Retinal pigment epithelial cell (primary cell): ENCODE measurements around the gene EIF2B4.
A peak's percentile ranks its signal among the peaks of the same experiment; 100 is the strongest.
"Not testable (repeated sequence)": the region's sequence is repeated elsewhere in the genome, so short reads cannot be mapped to it uniquely, and the experiment has no call there.

Experiments
- DNase-seq: peaks from one replicate; pipeline ENCODE4 v3.0.0-alpha.2; 2010; ENCODE audit warnings: low read depth
- H3K4me3 ChIP-seq: 2 replicates; pipeline ENCODE4 v1.5.1; 2011; ENCODE audit warnings: mild to moderate bottlenecking, low read length, control low read depth, moderate library complexity
- CTCF ChIP-seq: conservative IDR thresholded peaks from 2 replicates; pipeline ENCODE4 v1.5.1; 2011; ENCODE audit warnings: low read depth, low read length, control low read depth, inconsistent platforms

EIF2B4 gene

DNA sequence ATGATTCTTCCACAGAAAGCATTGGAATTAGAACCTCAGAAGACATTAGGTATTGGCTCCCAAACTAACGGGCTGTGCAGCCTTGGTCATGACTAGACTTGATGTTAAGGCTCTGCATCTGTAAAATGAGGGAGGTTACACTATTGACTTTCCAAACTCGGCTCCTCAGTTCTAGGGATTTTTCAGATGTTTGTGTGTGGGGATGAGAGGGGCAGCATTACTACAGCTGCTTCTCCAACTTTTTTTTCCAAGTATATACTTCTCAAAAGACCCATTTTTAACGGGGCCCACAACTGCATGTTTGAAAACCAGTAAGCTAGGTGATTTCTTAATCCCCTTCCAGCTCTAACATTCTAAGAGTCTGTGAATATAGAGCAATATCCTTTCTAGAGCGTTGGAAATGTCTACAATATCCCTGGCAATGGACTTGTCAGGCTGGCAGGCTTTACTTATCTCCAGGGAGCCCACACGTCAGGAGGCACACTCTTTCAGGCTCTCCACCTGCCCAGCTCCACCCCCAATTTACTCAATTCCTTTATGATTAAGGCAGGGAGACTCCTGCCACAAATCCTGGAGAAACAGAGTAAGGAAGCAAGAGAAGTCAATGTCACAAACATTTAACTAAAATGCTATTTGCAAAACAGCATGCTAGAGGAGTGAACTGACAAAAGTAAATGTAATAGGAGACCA lies 46.4 kb downstream of the EIF2B4 start:
- no peak for TF ChIP-seq CTCF
- DNase-seq, result no peak
- H3K4me3 ChIP-seq, result peak overlapping the region; percentile 93

GRCh38 chr2:27322766-27323595 lies 47.2 kb downstream of the EIF2B4 start, which contains the start of gene MPV17:
Gene MPV17, minus strand, starts transcription at chr2:27323097. Its CDS starts 580 bp downstream, at chr2:27322517.
- H3K4me3 ChIP-seq, result peak within 1 kb of the TSS; percentile 93
- no peak for TF ChIP-seq CTCF
- peak; percentile 80 for DNase-seq

- TF ChIP-seq CTCF, result no peak
- DNase-seq, result no peak
- peak overlapping the region; percentile 93 for H3K4me3 ChIP-seq
Observed at GRCh38 chr2:27322301-27322765, 47.8 kb downstream of the EIF2B4 start.

- peak; percentile 78 for DNase-seq
- H3K4me3 ChIP-seq, result no peak overlapping the region
- peak; percentile 71 for TF ChIP-seq CTCF
Observed at GRCh38 chr2:27320958-27321543, 49.1 kb downstream of the EIF2B4 start.

DNA sequence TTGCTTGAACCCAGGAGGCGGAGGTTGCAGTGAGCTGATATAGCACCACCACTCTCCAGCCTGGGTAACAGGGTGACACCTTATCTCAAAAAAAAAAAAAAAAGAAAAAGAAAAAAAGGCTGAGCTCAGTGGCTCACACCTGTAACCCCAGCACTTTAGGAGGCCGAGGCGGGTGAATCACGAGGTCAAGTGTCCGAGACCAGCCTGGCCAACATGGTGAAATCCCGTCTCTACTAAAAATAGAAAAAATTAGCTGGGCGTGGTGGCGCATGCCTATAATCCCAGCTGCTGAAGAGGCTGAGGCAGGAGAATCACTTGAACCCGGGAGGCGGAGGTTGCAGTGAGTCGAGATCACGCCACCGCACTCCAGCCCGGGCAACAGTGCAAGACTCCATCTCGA lies 50.3 kb downstream of the EIF2B4 start:
- H3K4me3 ChIP-seq, DNase-seq: not testable (repeated sequence)

GRCh38 chr2:27316655-27317412 lies 53.3 kb downstream of the EIF2B4 start:
- no peak for DNase-seq
- no peak overlapping the region for H3K4me3 ChIP-seq
- no peak for TF ChIP-seq CTCF

GRCh38 chr2:27315122-27315521 lies 55.0 kb downstream of the EIF2B4 start:
- no peak for DNase-seq
- no peak for TF ChIP-seq CTCF
- no peak overlapping the region for H3K4me3 ChIP-seq
